GM12875 (cell line): ENCODE measurements around the gene EZH1.

Experiments
- H3K4me3 ChIP-seq: one replicate; pipeline ENCODE4 v1.5.1; 2011; ENCODE audit warnings: low read depth, low read length, control low read depth
- CTCF ChIP-seq: IDR thresholded peaks from 2 replicates; pipeline ENCODE4 v1.5.1; 2011; ENCODE audit warnings: low read depth, mild to moderate bottlenecking, control low read depth, inconsistent platforms, low read length, moderate library complexity, borderline replicate concordance; ENCODE audit not compliant: insufficient read depth

EZH1 gene

DNA sequence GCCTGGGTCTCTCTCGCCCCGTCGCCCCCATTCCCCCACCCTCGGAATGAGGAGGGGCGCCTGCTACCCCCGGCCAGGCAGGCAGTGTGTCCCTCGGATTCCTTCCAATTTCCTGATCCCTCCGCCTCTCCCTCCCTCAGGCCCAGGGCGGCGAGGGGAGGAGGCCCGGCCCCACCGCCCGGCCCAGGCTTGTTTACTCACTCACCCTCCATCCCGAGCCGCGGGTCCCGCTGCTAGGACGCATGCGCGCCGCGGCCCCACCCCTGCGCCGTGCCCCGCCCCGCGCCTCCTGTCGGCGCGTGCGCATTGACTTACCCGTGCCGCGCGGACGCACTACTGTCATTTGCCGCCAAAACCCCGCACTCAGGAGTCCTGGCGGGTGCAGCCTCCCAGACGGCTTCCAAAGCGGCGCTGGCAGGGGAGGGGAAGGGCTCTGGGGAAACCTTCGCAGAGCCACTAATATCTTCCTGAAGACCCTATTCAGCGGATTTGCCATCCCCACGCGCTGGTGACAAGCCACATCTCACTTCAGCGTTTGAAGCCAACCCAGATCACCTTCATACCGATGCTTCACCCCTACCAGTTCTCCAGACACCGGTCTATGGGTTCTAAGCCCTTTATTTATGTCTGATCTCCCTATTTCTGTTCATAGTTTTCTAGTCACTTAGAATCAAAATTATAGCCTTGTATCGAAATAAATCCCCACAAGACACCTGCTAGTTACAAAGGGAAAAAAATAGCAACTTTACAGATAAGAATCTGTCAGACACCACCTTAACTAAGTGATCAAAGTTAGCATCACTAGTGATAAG lies at the start of gene EZH1:
TSS of gene EZH1 (minus strand) at position 235 of the 812 bp plus-strand sequence. CDS start 16,099 bp downstream, outside the sequence.
- no peak for TF ChIP-seq CTCF
- H3K4me3 ChIP-seq, result peak within 1 kb of the TSS; percentile 68

GRCh38 chr17:42792545-42792944 lies 47.7 kb upstream of the EZH1 start:
- no peak overlapping the region for H3K4me3 ChIP-seq
- no peak for TF ChIP-seq CTCF

DNA sequence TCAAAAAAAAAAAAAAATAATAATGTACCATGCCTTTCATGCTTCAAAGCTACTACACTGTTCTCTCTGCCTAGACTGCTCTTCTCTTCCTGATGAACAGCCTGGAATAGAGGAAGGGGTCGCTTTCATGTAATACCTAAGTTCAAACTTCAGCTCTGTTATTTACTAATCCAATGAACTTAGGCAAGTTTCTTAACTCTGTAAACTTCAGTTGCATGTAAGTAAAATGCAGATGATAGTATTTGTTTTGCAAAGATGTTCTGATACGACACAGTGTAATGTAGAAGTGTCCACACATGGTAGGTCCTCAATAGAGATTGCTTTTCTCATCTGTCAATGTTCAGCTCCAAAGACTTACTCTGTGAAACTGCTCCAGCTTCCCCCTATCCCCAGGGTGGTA lies 47.1 kb upstream of the EZH1 start:
- no peak overlapping the region for H3K4me3 ChIP-seq
- no peak for TF ChIP-seq CTCF

GRCh38 chr17:42787266-42787665 lies 42.4 kb upstream of the EZH1 start:
- TF ChIP-seq CTCF, result no peak
- no peak overlapping the region for H3K4me3 ChIP-seq

DNA sequence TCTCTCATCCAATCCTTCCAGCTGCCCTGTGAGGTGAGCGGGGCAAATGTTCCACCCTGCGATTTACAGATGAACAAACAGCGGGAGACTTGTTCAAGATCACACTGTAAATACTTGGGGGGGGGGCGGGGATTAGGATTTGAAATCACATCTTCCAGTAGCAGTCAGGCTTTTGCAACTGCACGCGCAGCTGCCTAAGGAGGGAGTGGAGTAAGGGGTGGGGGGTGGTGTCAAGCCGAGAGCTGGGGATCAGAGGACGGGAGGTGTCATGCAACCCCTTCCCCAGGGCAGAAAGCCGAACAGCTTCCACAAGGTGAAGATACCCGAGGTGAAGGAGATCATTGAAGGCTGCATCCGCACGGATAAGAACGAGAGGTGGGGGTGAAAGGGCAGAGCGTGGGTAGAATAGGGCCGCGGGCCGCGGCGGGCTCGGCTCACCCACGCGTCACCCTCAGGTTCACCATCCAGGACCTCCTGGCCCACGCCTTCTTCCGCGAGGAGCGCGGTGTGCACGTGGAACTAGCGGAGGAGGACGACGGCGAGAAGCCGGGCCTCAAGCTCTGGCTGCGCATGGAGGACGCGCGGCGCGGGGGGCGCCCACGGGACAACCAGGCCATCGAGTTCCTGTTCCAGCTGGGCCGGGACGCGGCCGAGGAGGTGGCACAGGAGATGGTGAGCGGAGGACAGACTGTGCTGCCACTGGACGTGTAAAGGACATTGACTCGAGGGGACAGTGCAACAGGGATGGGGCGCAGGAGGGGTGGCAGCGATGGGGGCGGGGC lies 40.2 kb upstream of the EZH1 start:
- H3K4me3 ChIP-seq, result no peak overlapping the region
- no peak for TF ChIP-seq CTCF

DNA sequence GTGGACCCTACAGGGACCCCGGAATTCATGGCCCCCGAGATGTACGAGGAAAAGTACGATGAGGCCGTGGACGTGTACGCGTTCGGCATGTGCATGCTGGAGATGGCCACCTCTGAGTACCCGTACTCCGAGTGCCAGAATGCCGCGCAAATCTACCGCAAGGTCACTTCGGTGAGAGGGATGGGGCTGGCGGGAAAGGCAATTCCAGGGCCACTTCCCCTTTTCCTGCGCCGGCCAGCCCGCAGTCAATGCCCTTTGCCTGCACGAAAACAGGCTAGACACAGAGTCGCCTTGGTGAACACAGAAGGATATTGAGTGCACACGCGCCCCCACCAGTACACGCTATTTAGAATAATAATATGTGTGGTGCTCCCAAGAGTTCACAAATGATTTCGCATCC lies 39.6 kb upstream of the EZH1 start:
- H3K4me3 ChIP-seq, result no peak overlapping the region
- no peak for TF ChIP-seq CTCF
